Measurements from ENCODE around the gene PMVK. TPM values are rescaled to one million over a fixed set of nuclear protein-coding genes. Genes with fewer than 3 reads are reported as not detected.
A peak's percentile ranks its signal among the peaks of the same experiment; 100 is the strongest.
"Not testable (repeated sequence)": the region's sequence is repeated elsewhere in the genome, so short reads cannot be mapped to it uniquely, and the experiment has no call there.

The PMVK gene
- polyA plus RNA-seq, 3 donors: 17.2 to 43.2 (median 41.9) TPM

DNA sequence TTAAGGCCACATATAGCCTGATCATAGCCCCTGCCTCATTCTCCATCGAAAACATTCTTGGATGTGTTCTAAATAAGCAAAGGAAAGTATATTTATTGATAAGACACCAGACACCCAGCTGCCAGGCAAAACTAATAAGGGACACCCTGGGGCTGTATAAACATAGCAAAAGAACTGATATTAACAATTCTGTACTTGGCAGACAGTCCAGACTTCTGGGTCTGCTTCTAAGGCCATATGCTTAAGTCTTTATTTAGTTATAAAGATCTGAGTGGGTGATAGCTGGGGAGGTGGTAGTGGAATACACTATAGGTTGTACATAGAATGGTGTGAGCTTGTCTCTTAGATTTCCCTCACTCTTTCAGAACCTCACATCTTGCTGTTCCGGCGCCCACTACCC lies 41.8 kb upstream of the PMVK start:
- TF ChIP-seq, protein P1, sequence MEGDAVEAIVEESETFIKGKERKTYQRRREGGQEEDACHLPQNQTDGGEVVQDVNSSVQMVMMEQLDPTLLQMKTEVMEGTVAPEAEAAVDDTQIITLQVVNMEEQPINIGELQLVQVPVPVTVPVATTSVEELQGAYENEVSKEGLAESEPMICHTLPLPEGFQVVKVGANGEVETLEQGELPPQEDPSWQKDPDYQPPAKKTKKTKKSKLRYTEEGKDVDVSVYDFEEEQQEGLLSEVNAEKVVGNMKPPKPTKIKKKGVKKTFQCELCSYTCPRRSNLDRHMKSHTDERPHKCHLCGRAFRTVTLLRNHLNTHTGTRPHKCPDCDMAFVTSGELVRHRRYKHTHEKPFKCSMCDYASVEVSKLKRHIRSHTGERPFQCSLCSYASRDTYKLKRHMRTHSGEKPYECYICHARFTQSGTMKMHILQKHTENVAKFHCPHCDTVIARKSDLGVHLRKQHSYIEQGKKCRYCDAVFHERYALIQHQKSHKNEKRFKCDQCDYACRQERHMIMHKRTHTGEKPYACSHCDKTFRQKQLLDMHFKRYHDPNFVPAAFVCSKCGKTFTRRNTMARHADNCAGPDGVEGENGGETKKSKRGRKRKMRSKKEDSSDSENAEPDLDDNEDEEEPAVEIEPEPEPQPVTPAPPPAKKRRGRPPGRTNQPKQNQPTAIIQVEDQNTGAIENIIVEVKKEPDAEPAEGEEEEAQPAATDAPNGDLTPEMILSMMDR (IDR thresholded peaks at IDR 0.05): no peak
- H3K79me2 ChIP-seq (ENCODE audit: insufficient read depth, low read length): peaks cover 60% of the 10 kb centered on the region
- H3K4me1 ChIP-seq (ENCODE audit: control insufficient read depth in 1 of 2, insufficient read depth in 2 of 2, low read length in 2 of 2): peaks cover 21 to 27% of the 10 kb centered on the region in 2 donors
- peaks cover 2% of the 10 kb centered on the region for H4K20me1 ChIP-seq (ENCODE audit: insufficient read depth, low read length)
- no peak overlapping the region for H3K4me2 ChIP-seq (replicated peaks; ENCODE audit: extremely low read depth, low read length, poor library complexity, severe bottlenecking)
- Mint-ChIP-seq H3K4me3 (no peak overlapping the region), H3K36me3 (peaks cover 0 to 11% of the 10 kb centered on the region in 2 donors), H3K9me3 (peaks cover 0 to 2% (median 0%) of the 10 kb centered on the region in 7 donors), H3K27me3 (ENCODE audit: low read depth in 3 of 3) (no peaks in the 10 kb centered on the region), H3K27ac (peak overlapping the region in 2 of 7 donors; percentile 43 to 61), H3K4me1 (peaks cover 8% of the 10 kb centered on the region)
- H2AFZ ChIP-seq (ENCODE audit: insufficient read depth, low read depth, low read length, poor library complexity, severe bottlenecking): no peak overlapping the region
- no peaks in the 10 kb centered on the region for H3K9me3 ChIP-seq (replicated peaks in 1 of 2; ENCODE audit: control insufficient read depth in 1 of 2, insufficient read depth in 1 of 2, low read length in 2 of 2)
- intact Hi-C loops (cut with micrococcal nuclease): no loop called here
- no peaks in the 10 kb centered on the region for H3K36me3 ChIP-seq (replicated peaks in 1 of 2; ENCODE audit: control insufficient read depth in 1 of 2, insufficient read depth in 2 of 2, low read length in 2 of 2)
- H3K27me3 ChIP-seq (ENCODE audit: control insufficient read depth in 2 of 2, insufficient read depth in 2 of 2, low read length in 2 of 2): no peaks in the 10 kb centered on the region
- DNase-seq: no peak
- H3K9ac ChIP-seq (ENCODE audit: insufficient read depth, low read length, poor library complexity, severe bottlenecking): no peak overlapping the region
- no peak overlapping the region for H3K4me3 ChIP-seq (replicated peaks in 1 of 3; ENCODE audit: low read depth in 2 of 3, low read length in 3 of 3)
- WGBS (ENCODE audit: insufficient coverage): no CpG with 5 or more reads among the region's 3 CpGs
- H3K27ac ChIP-seq (ENCODE audit: low read depth in 1 of 2, low read length in 2 of 2): peak overlapping the region in 1 of 2 donors; percentile 54

DNA sequence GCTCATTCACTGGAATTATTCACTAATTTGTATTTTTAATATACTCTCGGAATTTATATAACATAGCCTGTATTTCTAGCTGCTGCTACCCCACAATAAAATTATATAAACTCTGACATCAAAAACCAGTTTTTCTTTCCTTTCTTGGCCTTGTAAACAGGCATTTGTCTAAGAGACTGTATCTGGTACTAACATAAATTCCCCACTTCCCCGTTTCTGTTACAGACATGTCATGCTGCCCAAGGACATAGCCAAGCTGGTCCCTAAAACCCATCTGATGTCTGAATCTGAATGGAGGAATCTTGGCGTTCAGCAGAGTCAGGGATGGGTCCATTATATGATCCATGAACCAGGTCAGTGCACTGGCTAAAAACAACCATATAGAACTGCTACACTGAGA lies 41.2 kb upstream of the PMVK start:
- intact Hi-C loops (cut with micrococcal nuclease); H4K20me1 ChIP-seq (ENCODE audit: insufficient read depth, low read length); H3K27me3 ChIP-seq (ENCODE audit: control insufficient read depth in 2 of 2, insufficient read depth in 2 of 2, low read length in 2 of 2); H3K27me3 Mint-ChIP-seq (ENCODE audit: low read depth in 3 of 3); H3K9me3 ChIP-seq (replicated peaks in 1 of 2; ENCODE audit: control insufficient read depth in 1 of 2, insufficient read depth in 1 of 2, low read length in 2 of 2); H3K9ac ChIP-seq (ENCODE audit: insufficient read depth, low read length, poor library complexity, severe bottlenecking); H3K4me3 ChIP-seq (replicated peaks in 1 of 3; ENCODE audit: low read depth in 2 of 3, low read length in 3 of 3); H3K4me2 ChIP-seq (replicated peaks; ENCODE audit: extremely low read depth, low read length, poor library complexity, severe bottlenecking); H3K4me3 Mint-ChIP-seq; H3K36me3 ChIP-seq (replicated peaks in 1 of 2; ENCODE audit: control insufficient read depth in 1 of 2, insufficient read depth in 2 of 2, low read length in 2 of 2); H2AFZ ChIP-seq (ENCODE audit: insufficient read depth, low read depth, low read length, poor library complexity, severe bottlenecking); H3K9me3 Mint-ChIP-seq; DNase-seq: not testable (repeated sequence)
- Histone ChIP-seq H3K79me2 (ENCODE audit: insufficient read depth, low read length) (peaks cover 64% of the 10 kb centered on the region), H3K27ac (ENCODE audit: low read depth in 1 of 2, low read length in 2 of 2) (peak overlapping the region in 1 of 2 donors; percentile 54), H3K4me1 (ENCODE audit: control insufficient read depth in 1 of 2, insufficient read depth in 2 of 2, low read length in 2 of 2) (peaks cover 26 to 31% of the 10 kb centered on the region in 2 donors)
- peak overlapping the region in 5 of 7 donors; percentile 17 to 72 (median 61) for H3K27ac Mint-ChIP-seq
- no CpG with 5 or more reads among the region's 3 CpGs for WGBS (ENCODE audit: insufficient coverage)
- peaks cover 12% of the 10 kb centered on the region for H3K4me1 Mint-ChIP-seq
- peaks cover under 1 to 11% of the 10 kb centered on the region in 2 donors for H3K36me3 Mint-ChIP-seq
